Dermis lymphatic vessel endothelial cell (primary cell): ENCODE measurements around the gene STAT3. TPM values are rescaled to one million over a fixed set of nuclear protein-coding genes. Genes with fewer than 3 reads are reported as not detected.

ENCODE experiments used
- total RNA-seq: library from RNA; depleted of rRNA; stranded (reverse); fragments of >200 nt; gene quantifications from 2 replicates; pipeline ENCODE4 v1.2.1, GENCODE V29; 2014

STAT3 gene
- total RNA-seq, result 91.7 and 93.9 TPM in 2 replicates

DNA sequence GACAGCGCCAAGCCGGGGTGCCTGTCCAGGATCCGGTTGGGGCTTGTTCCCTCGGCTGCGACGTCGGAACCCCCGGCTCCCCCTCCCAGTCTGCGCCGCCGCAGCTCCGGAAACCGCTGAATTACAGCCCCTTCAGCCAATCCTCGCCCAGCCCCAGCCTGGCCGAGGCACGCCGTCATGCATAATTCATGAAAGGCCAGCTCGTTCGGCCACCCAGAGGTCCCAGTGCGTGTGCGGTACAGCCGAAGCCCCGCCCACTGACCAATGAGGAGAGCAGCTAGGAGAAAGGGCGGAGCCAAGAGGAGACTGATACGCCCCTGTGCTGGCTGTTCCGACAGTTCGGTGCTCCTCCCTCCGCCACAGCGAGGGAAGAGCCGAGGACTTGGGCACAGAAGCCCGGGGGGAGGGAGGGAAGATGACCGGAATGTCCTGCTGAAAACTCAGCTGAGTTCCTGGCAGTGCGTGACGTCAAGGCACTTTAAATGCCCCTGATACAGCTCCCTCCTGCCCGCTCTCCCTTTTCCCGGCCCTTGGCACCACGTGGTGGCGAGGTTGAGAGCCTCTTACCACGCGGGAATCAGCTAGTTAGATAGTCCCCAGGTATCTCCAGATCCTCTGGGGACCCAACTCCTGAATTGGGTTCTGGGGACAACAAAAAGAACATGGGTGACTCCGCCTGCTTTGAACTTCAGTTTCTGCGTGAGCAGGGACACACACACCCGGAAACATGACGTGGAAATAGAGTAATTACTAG, at the start of gene STAT3:
STAT3 (minus strand) TSS at position 62 of the 754 bp plus-strand sequence. CDS start 39,926 bp downstream, outside the sequence.

DNA sequence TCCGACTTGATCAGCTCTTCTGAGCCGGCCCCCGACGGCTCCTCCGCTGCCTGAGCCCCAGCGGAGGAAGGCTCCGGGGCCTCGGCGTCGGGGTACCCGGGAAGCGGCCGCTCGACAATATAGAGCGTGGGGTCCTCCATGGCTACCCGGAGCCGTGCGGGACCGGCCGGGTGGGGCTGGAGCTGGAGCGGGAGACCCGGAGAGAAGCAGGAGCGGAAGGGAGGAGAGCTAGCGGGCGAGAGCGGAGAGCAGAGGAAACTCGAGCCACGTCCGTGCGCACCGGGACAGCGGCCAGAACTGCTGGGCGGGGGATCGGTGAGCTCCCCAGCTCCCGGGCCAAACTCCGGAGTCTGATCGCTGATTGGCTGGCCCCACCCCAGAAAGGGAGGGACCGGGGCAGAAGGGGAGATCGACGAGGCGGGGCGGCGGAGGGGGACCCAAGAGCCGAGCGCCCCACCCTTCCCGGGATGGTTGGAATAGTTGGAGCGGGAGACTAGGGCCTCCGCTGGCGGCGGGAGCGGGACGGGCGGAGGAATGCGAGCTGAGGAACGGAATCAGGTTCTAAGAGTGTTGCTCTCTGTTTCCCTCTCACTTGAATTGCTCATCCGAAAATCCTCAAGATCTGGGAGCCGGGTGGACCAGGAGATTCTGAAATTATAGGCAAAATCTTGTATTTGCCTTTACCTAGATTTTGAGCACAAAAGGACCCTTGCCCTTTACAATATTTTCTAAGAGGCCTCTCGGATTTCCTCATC, 34.9 kb upstream of the STAT3 start, which contains the start of gene CAVIN1:
CAVIN1 (minus strand) TSS at position 299 of the 755 bp plus-strand sequence; CDS start at position 140, 159 bp downstream.

DNA sequence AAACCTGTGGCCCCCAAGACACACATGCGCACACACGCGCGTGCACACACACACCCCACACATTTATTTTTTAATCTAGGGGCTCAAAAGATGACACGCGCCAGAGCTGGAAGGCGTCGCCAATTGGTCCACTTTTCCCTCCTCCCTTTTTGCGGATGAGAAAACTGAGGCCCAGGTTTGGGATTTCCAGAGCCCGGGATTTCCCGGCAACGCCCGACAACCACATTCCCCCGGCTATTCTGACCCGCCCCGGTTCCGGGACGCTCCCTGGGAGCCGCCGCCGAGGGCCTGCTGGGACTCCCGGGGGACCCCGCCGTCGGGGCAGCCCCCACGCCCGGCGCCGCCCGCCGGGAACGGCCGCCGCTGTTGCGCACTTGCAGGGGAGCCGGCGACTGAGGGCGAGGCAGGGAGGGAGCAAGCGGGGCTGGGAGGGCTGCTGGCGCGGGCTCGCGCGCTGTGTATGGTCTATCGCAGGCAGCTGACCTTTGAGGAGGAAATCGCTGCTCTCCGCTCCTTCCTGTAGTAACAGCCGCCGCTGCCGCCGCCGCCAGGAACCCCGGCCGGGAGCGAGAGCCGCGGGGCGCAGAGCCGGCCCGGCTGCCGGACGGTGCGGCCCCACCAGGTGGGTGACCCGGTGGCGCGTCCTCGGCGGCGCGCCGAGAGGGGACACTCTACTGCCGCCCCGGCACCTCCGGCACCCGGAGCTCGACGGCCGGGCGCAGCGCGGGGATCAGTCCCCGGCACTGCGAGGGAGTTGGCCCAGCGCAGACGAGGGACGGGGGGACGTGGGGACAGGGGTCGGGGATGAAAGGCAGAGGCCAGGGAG, 100.1 kb downstream of the STAT3 start, which contains the start of gene STAT5A:
STAT5A (plus strand) TSS at position 522 of the 826 bp plus-strand sequence. CDS start 914 bp downstream, outside the sequence.

DNA sequence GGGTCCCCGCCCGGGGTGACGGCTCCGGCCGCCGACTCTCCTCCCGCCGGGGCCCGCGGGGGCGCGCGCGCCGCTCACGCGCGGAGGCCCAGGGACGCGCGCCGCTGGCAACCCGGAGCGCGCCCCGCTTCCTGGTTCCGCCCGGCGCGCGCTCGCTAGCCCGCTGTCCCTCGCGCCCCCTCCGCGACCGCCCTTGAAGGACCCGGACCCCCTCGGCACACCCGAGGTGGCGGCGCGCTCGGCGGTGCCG, 112.0 kb downstream of the STAT3 start, which contains the start of gene STAT5B:
STAT5B (minus strand) TSS at position 33 of the 250 bp plus-strand sequence. CDS start 44,264 bp downstream, outside the sequence.

Other genes starting within 250 kb of the STAT3 start
- 72.4 and 77.7 TPM in 2 replicates for gene RAB5C, start 233.5 kb downstream of the STAT3 start, total RNA-seq
- gene KCNH4, start 207.3 kb downstream of the STAT3 start, total RNA-seq, result under 0.01 TPM in 2 replicates
- not detected in 2 replicates for gene HCRT, start 203.0 kb downstream of the STAT3 start, total RNA-seq
- 17.2 and 27.1 TPM in 2 replicates for gene GHDC, start 193.9 kb downstream of the STAT3 start, total RNA-seq
- 32.8 and 33.8 TPM in 2 replicates for gene STAT5B, start 112.1 kb downstream of the STAT3 start, total RNA-seq
- 44.3 and 56.0 TPM in 2 replicates for gene STAT5A, start 99.9 kb downstream of the STAT3 start, total RNA-seq
- gene CAVIN1, start 34.8 kb upstream of the STAT3 start, total RNA-seq, result 384 and 454 TPM in 2 replicates
- 17.2 and 18.1 TPM in 2 replicates for gene ATP6V0A1, start 70.4 kb upstream of the STAT3 start, total RNA-seq
- gene NAGLU, start 147.8 kb upstream of the STAT3 start, total RNA-seq, result 23.3 and 32.3 TPM in 2 replicates
- 0.76 and 1.4 TPM in 2 replicates for gene HSD17B1, start 164.5 kb upstream of the STAT3 start, total RNA-seq
- 7.5 and 9.0 TPM in 2 replicates for gene COASY, start 173.7 kb upstream of the STAT3 start, total RNA-seq
- gene MLX, start 178.7 kb upstream of the STAT3 start, total RNA-seq, result 30.3 and 34.1 TPM in 2 replicates
- gene PSMC3IP, start 189.3 kb upstream of the STAT3 start, total RNA-seq, result 1.1 and 1.3 TPM in 2 replicates
- 65.7 and 83.3 TPM in 2 replicates for gene RETREG3, start 220.9 kb upstream of the STAT3 start, total RNA-seq
- gene TUBG1, start 221.2 kb upstream of the STAT3 start, total RNA-seq, result 10.8 and 11.5 TPM in 2 replicates